Chondrocyte (in vitro differentiated cells): ENCODE results near the gene XK. TPM values are rescaled to one million over a fixed set of nuclear protein-coding genes. Genes with fewer than 3 reads are reported as not detected.

Experiments
- DNase-seq: peaks from one replicate; pipeline ENCODE4 v3.0.0; 2021; ENCODE audit warnings: mixed read lengths, low spot score
- H3K27ac Mint-ChIP-seq: one replicate; pipeline ENCODE4 v1.8.0; 2021; ENCODE audit warnings: mild to moderate bottlenecking, moderate library complexity, mixed read lengths; ENCODE audit not compliant: unreplicated experiment
- H3K27me3 Mint-ChIP-seq: 2 replicates; pipeline ENCODE4 v1.8.0; 2021; ENCODE audit warnings: low read depth, mixed read lengths
- H3K36me3 Mint-ChIP-seq: 2 replicates; pipeline ENCODE4 v1.8.0; 2021; ENCODE audit warnings: low read depth, mixed read lengths
- H3K4me1 Mint-ChIP-seq: 2 replicates; pipeline ENCODE4 v1.8.0; 2021; ENCODE audit warnings: low read depth, mild to moderate bottlenecking, mixed read lengths
- H3K4me3 Mint-ChIP-seq: one replicate; pipeline ENCODE4 v1.8.0; 2021; ENCODE audit warnings: mild to moderate bottlenecking, moderate library complexity, mixed read lengths; ENCODE audit not compliant: unreplicated experiment
- H3K9me3 Mint-ChIP-seq: 2 replicates; pipeline ENCODE4 v1.8.0; 2021; ENCODE audit warnings: low read depth, mixed read lengths
- total RNA-seq: library from RNA; stranded (reverse); gene quantifications from 3 replicates; pipeline ENCODE4 v1.2.1, GENCODE V29; 2021
- TF ChIP-seq, protein P1 (sequence below): fragments of 200-600 bp; sonication (generic); IDR thresholded peaks from 2 replicates; pipeline ENCODE4 v1.5.0; 2021; ENCODE audit warnings: antibody characterized with exemption, mild to moderate bottlenecking, moderate library complexity

The XK gene
- total RNA-seq, 1 donor from 2014 or later: 0.07 TPM

DNA sequence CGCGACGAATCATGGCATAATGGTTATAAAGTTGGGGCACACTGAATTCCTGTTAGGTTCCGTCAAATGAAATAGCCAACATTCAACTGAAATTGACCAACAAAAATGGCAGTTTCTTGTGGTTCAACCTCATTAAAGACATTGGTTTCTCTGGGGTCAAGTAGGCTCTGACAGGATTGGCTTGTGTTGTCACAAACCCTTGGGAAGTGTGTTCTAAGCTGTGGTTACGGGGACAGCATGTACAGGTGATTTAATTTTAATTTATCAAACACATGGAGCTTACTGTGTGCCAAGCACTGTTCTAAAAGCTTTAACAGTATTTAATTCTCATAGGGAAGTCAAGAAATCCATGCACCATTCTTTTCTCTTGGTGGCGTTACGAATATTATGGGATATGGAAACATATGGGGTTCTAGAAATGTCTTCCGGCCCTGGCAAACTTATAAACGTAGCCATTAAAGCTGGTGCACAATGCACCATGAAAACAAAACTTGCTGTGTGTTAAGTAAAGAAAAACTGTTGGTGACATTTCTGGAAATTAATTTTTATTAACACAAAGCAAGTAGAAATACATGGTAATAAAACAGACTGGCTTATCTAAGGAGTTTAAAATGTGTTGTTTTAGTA lies 891 bp downstream of the XK start:
- Mint-ChIP-seq H3K27ac (no peak overlapping the region), H3K27me3 (peaks cover 5% of the 10 kb centered on the region), H3K9me3 (no peaks in the 10 kb centered on the region), H3K36me3 (no peaks in the 10 kb centered on the region), H3K4me3 (peak overlapping the region; percentile 66), H3K4me1 (peaks cover 7% of the 10 kb centered on the region)
- TF ChIP-seq, protein P1, sequence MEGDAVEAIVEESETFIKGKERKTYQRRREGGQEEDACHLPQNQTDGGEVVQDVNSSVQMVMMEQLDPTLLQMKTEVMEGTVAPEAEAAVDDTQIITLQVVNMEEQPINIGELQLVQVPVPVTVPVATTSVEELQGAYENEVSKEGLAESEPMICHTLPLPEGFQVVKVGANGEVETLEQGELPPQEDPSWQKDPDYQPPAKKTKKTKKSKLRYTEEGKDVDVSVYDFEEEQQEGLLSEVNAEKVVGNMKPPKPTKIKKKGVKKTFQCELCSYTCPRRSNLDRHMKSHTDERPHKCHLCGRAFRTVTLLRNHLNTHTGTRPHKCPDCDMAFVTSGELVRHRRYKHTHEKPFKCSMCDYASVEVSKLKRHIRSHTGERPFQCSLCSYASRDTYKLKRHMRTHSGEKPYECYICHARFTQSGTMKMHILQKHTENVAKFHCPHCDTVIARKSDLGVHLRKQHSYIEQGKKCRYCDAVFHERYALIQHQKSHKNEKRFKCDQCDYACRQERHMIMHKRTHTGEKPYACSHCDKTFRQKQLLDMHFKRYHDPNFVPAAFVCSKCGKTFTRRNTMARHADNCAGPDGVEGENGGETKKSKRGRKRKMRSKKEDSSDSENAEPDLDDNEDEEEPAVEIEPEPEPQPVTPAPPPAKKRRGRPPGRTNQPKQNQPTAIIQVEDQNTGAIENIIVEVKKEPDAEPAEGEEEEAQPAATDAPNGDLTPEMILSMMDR: no peak
- DNase-seq: no peak

DNA sequence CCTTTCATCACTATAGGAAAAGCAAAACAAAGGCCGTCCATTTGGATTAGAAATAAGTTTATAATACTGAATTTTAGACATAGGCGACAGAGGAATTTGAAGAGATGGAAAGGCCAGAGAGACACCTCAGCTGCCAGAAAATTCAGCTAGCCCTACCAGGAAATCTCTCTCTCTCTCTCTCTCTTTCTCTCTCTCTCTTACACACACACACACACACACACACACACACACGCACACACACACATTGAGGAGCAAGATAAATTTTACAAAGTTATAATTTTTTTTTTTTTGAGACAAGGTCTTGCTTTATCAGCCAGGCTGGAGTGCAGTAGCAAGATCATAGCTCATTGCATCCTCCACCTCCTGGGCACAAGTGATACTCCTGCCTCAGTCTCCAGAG lies 1.4 kb downstream of the XK start:
- no peak for DNase-seq
- peaks cover 2% of the 10 kb centered on the region for H3K27me3 Mint-ChIP-seq
- H3K4me1 Mint-ChIP-seq: peaks cover 7% of the 10 kb centered on the region
- H3K36me3 Mint-ChIP-seq: no peaks in the 10 kb centered on the region
- TF ChIP-seq, protein P1: no peak
- no peak overlapping the region for H3K27ac Mint-ChIP-seq
- H3K9me3 Mint-ChIP-seq: no peaks in the 10 kb centered on the region
- no peak overlapping the region for H3K4me3 Mint-ChIP-seq

DNA sequence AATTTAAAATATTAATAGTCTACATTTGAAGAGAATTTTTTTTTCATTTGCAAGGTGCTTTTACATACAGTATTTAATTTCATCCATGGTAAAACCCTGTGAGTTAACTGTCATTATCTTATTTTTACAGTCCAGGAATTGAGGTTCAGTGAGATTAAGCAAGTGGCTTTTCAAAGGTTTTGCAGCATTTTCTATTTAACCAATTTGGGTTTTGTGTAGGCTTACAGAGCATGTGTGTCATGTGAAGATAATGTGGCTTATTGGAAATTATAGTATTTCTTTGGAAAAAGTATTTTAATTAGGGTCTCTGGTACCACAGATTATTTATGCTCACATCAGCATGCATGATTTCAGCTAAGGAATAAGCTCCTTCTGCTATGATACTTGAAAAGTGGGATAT lies 4.5 kb downstream of the XK start:
- TF ChIP-seq, protein P1: no peak
- no peak for DNase-seq
- H3K9me3 Mint-ChIP-seq: no peaks in the 10 kb centered on the region
- no peak overlapping the region for H3K4me3 Mint-ChIP-seq
- H3K36me3 Mint-ChIP-seq: no peaks in the 10 kb centered on the region
- H3K4me1 Mint-ChIP-seq: no peaks in the 10 kb centered on the region
- no peak overlapping the region for H3K27ac Mint-ChIP-seq
- peaks cover 7% of the 10 kb centered on the region for H3K27me3 Mint-ChIP-seq

DNA sequence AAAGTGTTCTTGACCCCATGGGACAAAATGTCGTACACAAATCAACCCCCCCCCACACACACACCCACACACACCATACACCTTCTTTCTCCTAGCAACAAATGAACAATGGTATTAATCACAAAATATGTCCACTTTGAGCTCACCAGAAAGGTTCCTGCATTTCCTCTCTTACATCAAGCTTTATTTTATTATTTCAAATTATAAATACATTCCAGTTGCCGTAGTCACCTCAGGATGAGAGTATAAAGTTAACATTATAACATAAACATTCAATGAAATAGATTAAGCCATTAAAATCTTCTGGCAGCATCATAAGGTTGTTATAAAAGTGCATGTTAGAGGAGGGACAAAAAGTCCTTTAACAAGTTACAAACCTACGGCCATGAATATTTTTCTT lies 7.3 kb downstream of the XK start:
- H3K36me3 Mint-ChIP-seq: no peaks in the 10 kb centered on the region
- TF ChIP-seq, protein P1: no peak
- no peak for DNase-seq
- no peak overlapping the region for H3K27ac Mint-ChIP-seq
- no peaks in the 10 kb centered on the region for H3K9me3 Mint-ChIP-seq
- H3K4me3 Mint-ChIP-seq: no peak overlapping the region
- no peaks in the 10 kb centered on the region for H3K4me1 Mint-ChIP-seq
- peaks cover 6% of the 10 kb centered on the region for H3K27me3 Mint-ChIP-seq

DNA sequence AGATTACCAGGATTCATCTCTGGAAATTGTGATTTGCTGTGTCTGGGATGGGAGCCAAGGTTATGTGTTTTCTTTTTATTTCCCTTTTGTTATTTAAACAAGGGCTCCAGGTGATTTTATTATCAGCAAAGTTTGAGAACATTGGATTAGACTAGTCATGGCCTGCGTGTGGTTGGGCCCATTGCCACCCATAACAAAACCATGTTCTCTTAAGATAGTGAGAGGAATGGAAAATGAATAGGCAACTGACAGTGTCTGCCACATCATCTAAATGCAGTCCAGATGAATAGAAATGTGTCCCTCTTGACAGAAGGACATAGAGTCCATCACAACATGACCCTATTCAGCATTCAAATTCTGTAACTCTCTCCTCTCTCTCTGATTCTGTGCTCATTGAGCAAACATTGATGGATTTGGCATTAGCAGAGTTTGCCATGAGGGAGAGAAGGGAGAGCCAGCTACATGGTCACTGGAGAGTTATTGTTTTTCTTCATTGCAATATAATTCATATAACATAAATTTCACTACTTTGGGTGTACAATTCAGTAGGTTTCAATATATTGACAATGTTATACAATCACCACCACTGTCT lies 11.7 kb downstream of the XK start:
- TF ChIP-seq, protein P1: no peak
- H3K27ac Mint-ChIP-seq: no peak overlapping the region
- peaks cover 11% of the 10 kb centered on the region for H3K27me3 Mint-ChIP-seq
- no peaks in the 10 kb centered on the region for H3K9me3 Mint-ChIP-seq
- no peaks in the 10 kb centered on the region for H3K4me1 Mint-ChIP-seq
- H3K4me3 Mint-ChIP-seq: no peak overlapping the region
- no peaks in the 10 kb centered on the region for H3K36me3 Mint-ChIP-seq
- no peak for DNase-seq
